GM12878 (cell line): ENCODE data around the gene CPT2. TPM values are rescaled to one million over a fixed set of nuclear protein-coding genes. Genes with fewer than 3 reads are reported as not detected.

Experiments used
- ATAC-seq: fragments of 200-7000 bp; cut with Tn5 transposase; 3 replicates; pipeline ENCODE4 v1.9.1; 2020; ENCODE audit warnings: mild to moderate bottlenecking, moderate library complexity
- BruUV-seq: library from RNA; stranded (reverse); fragments of 400-500 nt; replicated peaks from 2 replicates; lab custom pipeline; 2021; lab: Mats Ljungman, UMichigan
- CTCF ChIA-PET: fragments of 300-600 bp; sonication (Branson Sonifier 250); formaldehyde crosslinking; extraction: SDS; loops from one replicate; lab custom pipeline; 2021; ENCODE audit warnings: inconsistent platforms; lab: Yijun Ruan, JAX
- POLR2A ChIA-PET: fragments of 350-600 bp; formaldehyde crosslinking; extraction: SDS; loops from one replicate; lab custom pipeline; 2021; ENCODE audit warnings: inconsistent platforms; lab: Charles Lee
- RAD21 ChIA-PET: fragments of 300-600 bp; sonication (Branson Sonifier 250); formaldehyde crosslinking; loops from one replicate; lab custom pipeline; 2023; ENCODE audit warnings: antibody characterized with exemption; ENCODE audit not compliant: unreplicated experiment; lab: Charles Lee
- SMC1A ChIA-PET: fragments of 300-600 bp; sonication (Branson Sonifier 250); formaldehyde crosslinking; loops from one replicate; lab custom pipeline; 2023; ENCODE audit not compliant: unreplicated experiment, uncharacterized antibody; lab: Charles Lee
- DNase-seq: peaks from one replicate; pipeline ENCODE4 v3.0.0-alpha.2; 2011; ENCODE audit warnings: low read depth, low spot score
- FAIRE-seq: peaks from 3 replicates; lab custom pipeline; 2011; peaks lifted over from hg19 to GRCh38; lab: Jason Lieb, UNC
- H2AFZ ChIP-seq: 2 replicates; pipeline ENCODE4 v1.6.0; 2011; ENCODE audit warnings: low read depth, low read length, control low read depth; ENCODE audit not compliant: control insufficient read depth
- H3K27ac ChIP-seq: 2 replicates; pipeline ENCODE4 v1.5.1; 2011; ENCODE audit warnings: control low read depth; ENCODE audit not compliant: control insufficient read depth, insufficient read depth
- H3K27me3 ChIP-seq, 2 experiments: replicated peaks in 1 of 2; 2 replicates each; pipeline versions ENCODE4 v1.6.0 to v1.6.1; 2011; ENCODE audit warnings: low read length in 1 of 2; ENCODE audit not compliant: control insufficient read depth in 2 of 2, insufficient read depth in 2 of 2
- H3K36me3 ChIP-seq, 2 experiments: 2 replicates each; pipeline ENCODE4 v1.5.1; 2011; ENCODE audit warnings: low read length in 1 of 2; ENCODE audit not compliant: control insufficient read depth in 2 of 2, insufficient read depth in 2 of 2
- H3K4me1 ChIP-seq: 2 replicates; pipeline ENCODE4 v1.6.1; 2011; ENCODE audit warnings: mild to moderate bottlenecking, low read length, moderate library complexity, mixed read lengths; ENCODE audit not compliant: control insufficient read depth, insufficient read depth
- H3K4me2 ChIP-seq: 2 replicates; pipeline ENCODE4 v1.6.0; 2011; ENCODE audit warnings: control low read depth; ENCODE audit not compliant: control insufficient read depth, insufficient read depth
- H3K4me3 ChIP-seq: fragments of 200-600 bp; sonication (generic); 2 replicates; pipeline ENCODE4 v1.5.1; 2016
- H3K79me2 ChIP-seq: 2 replicates; pipeline ENCODE4 v1.6.0; 2011; ENCODE audit warnings: low read length; ENCODE audit not compliant: control insufficient read depth, insufficient read depth
- H3K9ac ChIP-seq: 2 replicates; pipeline ENCODE4 v1.8.0; 2011; ENCODE audit warnings: low read length, control low read depth, mixed read lengths; ENCODE audit not compliant: control insufficient read depth, insufficient read depth
- H3K9me3 ChIP-seq: replicated peaks from 3 replicates; pipeline ENCODE4 v1.5.1; 2011; ENCODE audit warnings: mild to moderate bottlenecking, low read length; ENCODE audit not compliant: control insufficient read depth, insufficient read depth
- H4K20me1 ChIP-seq: 2 replicates; pipeline ENCODE4 v1.6.0; 2011; ENCODE audit not compliant: control insufficient read depth, insufficient read depth
- E2F4 ChIP-seq: IDR thresholded peaks from 2 replicates; pipeline ENCODE4 v1.6.1; 2012; ENCODE audit warnings: low read depth, low read length, improper control_type of control experiment
- E4F1 ChIP-seq: fragments of 450-650 bp; IDR thresholded peaks from 2 replicates; pipeline ENCODE4 v1.6.1; 2018; ENCODE audit warnings: borderline replicate concordance, mild to moderate bottlenecking; ENCODE audit not compliant: partially characterized antibody
- EP300 ChIP-seq, 2 experiments: fragments of 150-350 bp in 1 of 2; IDR thresholded peaks; 2 replicates each; pipeline ENCODE4 v1.6.1; 2011 to 2012; ENCODE audit warnings: low read depth in 2 of 2, low read length in 2 of 2, borderline replicate concordance in 1 of 2, improper control_type of control experiment in 1 of 2, inconsistent platforms in 1 of 2; ENCODE audit not compliant: control insufficient read depth in 1 of 2
- GABPA ChIP-seq: IDR thresholded peaks from 2 replicates; pipeline ENCODE4 v1.6.1; 2014; ENCODE audit warnings: antibody characterized with exemption, low read depth, mild to moderate bottlenecking, inconsistent platforms
- KAT2A ChIP-seq: conservative IDR thresholded peaks from 2 replicates; pipeline ENCODE4 v1.6.1; 2011; ENCODE audit warnings: low read depth, low read length; ENCODE audit not compliant: control insufficient read depth
- KDM1A ChIP-seq: fragments of 200-600 bp; sonication (generic); IDR thresholded peaks from 2 replicates; pipeline ENCODE4 v1.6.1; 2016; ENCODE audit warnings: borderline replicate concordance
- POLR2A ChIP-seq: IDR thresholded peaks from 2 replicates; pipeline ENCODE4 v1.6.1; 2011; ENCODE audit warnings: low read depth, mild to moderate bottlenecking, low read length
- SIN3A ChIP-seq: IDR thresholded peaks from 2 replicates; pipeline ENCODE4 v1.6.1; 2012; ENCODE audit warnings: low read depth, low read length, improper control_type of control experiment
- WGBS: methylation state at CpG from one replicate; pipeline ENCODE4 v1.1.6; 2016; ENCODE audit warnings: low lambda C conversion rate; ENCODE audit not compliant: insufficient replicate concordance, insufficient coverage; ENCODE audit errors: missing lambda C conversion rate; 5-methylcytosine and 5-hydroxymethylcytosine counted together
- in situ Hi-C: fragments of 300-500 bp; cut with MboI; formaldehyde crosslinking; loops from 9 replicates; pipeline ENCODE4 v1.14.3; 2018; ENCODE audit warnings: mixed read lengths
- intact Hi-C: fragments of 100-400 bp; cut with micrococcal nuclease; formaldehyde crosslinking; loops from one replicate; pipeline ENCODE4 v1.14.2; 2022; ENCODE audit not compliant: unreplicated experiment
- polyA plus RNA-seq, 11 experiments: library from polyadenylated mRNA; depleted of rRNA in 4 of 11; unstranded in 6 of 11; stranded (reverse) in 5 of 11; fragments of >200 nt; fragmentation: Nextera tagmentation in 4 of 11; fragmentation: Illumina TruSeq in 1 of 11; extraction: Ambion mirVana in 4 of 11; extraction: Trizol in 1 of 11; gene quantifications; 1 replicate in 1 of 11; 2 replicates in 10 of 11; pipeline versions ENCODE4 v1.2.1 to v1.2.3, GENCODE V29; 2011 to 2016; ENCODE audit warnings: inconsistent platforms in 2 of 11, missing spikeins in 2 of 11, low read depth in 1 of 11
- total RNA-seq, 4 experiments: library from RNA; depleted of rRNA in 3 of 4; stranded (reverse); fragments of >200 nt in 3 of 4; fragmentation: Illumina TruSeq in 1 of 4; extraction: Trizol in 1 of 4; gene quantifications; 2 replicates each; pipeline versions ENCODE4 v1.2.1 to v1.2.3, GENCODE V29; 2013 to 2021
- TF ChIP-seq, protein P1 (sequence below): fragments of 450-650 bp; formaldehyde crosslinking; IDR thresholded peaks from 2 replicates; pipeline ENCODE4 v1.4.0; 2022; ENCODE audit warnings: mild to moderate bottlenecking, moderate library complexity
- TF ChIP-seq, protein P2 (sequence below): IDR thresholded peaks from 2 replicates; pipeline ENCODE4 v1.6.1; 2011; ENCODE audit warnings: mild to moderate bottlenecking, low read depth, low read length, moderate library complexity; ENCODE audit not compliant: insufficient replicate concordance

CPT2 gene
- total and polyA plus RNA-seq, 10 of the 15 experiments (the other 5 are each of a cell fraction or from before 2014, with no cell fraction given), result 10.1 to 36.2 (median 26.3) TPM

DNA sequence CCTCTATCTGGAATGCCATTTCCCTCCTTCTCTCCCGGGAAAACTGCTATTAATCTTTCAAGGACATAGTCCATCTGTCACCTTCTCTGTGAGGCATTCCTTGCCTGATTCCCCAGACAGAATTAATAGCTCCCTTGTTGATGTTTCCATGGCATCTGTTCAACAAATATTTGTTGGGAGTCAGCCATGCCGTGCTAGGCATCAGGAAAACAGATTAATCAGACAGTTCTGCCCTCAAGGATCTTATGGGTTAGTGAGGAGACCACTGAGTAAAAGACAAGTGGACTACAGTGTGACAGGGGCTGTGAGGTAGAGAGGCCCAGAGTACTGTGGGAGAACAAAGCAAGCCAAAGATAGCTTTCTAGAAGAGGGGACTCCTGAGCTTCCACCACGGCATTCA lies 53.1 kb downstream of the CPT2 start (continued):
- TF ChIP-seq, protein P1, sequence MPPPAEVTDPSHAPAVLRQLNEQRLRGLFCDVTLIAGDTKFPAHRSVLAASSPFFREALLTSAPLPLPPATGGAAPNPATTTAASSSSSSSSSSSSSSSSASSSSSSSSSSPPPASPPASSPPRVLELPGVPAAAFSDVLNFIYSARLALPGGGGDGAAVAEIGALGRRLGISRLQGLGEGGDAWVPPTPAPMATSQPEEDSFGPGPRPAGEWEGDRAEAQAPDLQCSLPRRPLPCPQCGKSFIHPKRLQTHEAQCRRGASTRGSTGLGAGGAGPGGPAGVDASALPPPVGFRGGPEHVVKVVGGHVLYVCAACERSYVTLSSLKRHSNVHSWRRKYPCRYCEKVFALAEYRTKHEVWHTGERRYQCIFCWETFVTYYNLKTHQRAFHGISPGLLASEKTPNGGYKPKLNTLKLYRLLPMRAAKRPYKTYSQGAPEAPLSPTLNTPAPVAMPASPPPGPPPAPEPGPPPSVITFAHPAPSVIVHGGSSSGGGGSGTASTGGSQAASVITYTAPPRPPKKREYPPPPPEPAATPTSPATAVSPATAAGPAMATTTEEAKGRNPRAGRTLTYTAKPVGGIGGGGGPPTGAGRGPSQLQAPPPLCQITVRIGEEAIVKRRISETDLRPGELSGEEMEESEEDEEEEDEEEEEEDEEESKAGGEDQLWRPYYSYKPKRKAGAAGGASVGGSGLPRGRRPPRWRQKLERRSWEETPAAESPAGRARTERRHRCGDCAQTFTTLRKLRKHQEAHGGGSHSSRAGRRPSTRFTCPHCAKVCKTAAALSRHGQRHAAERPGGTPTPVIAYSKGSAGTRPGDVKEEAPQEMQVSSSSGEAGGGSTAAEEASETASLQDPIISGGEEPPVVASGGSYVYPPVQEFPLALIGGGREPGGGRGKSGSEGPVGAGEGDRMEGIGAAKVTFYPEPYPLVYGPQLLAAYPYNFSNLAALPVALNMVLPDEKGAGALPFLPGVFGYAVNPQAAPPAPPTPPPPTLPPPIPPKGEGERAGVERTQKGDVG (CRISPR knock-in tag), result no peak

GRCh38 chr1:53250325-53250724 lies 53.7 kb downstream of the CPT2 start:
- SMC1A ChIA-PET, result no interaction called here
- RAD21 ChIA-PET, result no interaction called here
- CTCF ChIA-PET, result no interaction called here
- H3K4me2 ChIP-seq, result no peak overlapping the region
- H3K27ac ChIP-seq, result no peak overlapping the region
- no peak for ATAC-seq
- no peak for DNase-seq
- no peak overlapping the region for H3K9ac ChIP-seq
- no peaks in the 10 kb centered on the region for H3K79me2 ChIP-seq
- H3K27me3 ChIP-seq, result no peaks in the 10 kb centered on the region
- no peak overlapping the region for H3K4me3 ChIP-seq
- WGBS, result 74% methylated on average over 4 of the region's 4 CpGs
- H3K4me1 ChIP-seq, result peaks cover 8% of the 10 kb centered on the region
- no peaks in the 10 kb centered on the region for H4K20me1 ChIP-seq
- in situ Hi-C loops (no loop called here), intact Hi-C loops (no loop called here)
- H3K9me3 ChIP-seq, result no peaks in the 10 kb centered on the region
- peaks cover 18 to 27% of the 10 kb centered on the region in 2 experiments for H3K36me3 ChIP-seq
- POLR2A ChIA-PET, result interaction anchor here (0.6 kb wide), 1 partner anchor 229 kb away, joined by 3 read pairs; no protein-coding TSS in a partner anchor
- FAIRE-seq, result no peak
- no TSS peak for BruUV-seq
- H2AFZ ChIP-seq, result no peak overlapping the region
- no peak for TF ChIP-seq SIN3A
- no peak for TF ChIP-seq E2F4
- TF ChIP-seq KDM1A, result no peak
- no peak for TF ChIP-seq GABPA
- TF ChIP-seq KAT2A, result no peak
- TF ChIP-seq, protein P2, sequence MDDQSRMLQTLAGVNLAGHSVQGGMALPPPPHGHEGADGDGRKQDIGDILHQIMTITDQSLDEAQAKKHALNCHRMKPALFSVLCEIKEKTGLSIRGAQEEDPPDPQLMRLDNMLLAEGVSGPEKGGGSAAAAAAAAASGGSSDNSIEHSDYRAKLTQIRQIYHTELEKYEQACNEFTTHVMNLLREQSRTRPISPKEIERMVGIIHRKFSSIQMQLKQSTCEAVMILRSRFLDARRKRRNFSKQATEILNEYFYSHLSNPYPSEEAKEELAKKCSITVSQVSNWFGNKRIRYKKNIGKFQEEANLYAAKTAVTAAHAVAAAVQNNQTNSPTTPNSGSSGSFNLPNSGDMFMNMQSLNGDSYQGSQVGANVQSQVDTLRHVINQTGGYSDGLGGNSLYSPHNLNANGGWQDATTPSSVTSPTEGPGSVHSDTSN, result no peak
- TF ChIP-seq POLR2A, result no peak
- no peak for TF ChIP-seq EP300 (IDR thresholded peaks at IDR 0.05; ENCODE audit: borderline replicate concordance in 1 of 2, control insufficient read depth in 1 of 2, low read depth in 2 of 2, low read length in 2 of 2)
- TF ChIP-seq E4F1, result no peak
